Measurements from ENCODE around the gene CCDC92. TPM values are rescaled to one million over a fixed set of nuclear protein-coding genes. Genes with fewer than 3 reads are reported as not detected.
A peak's percentile ranks its signal among the peaks of the same experiment; 100 is the strongest.

CCDC92 gene
- total RNA-seq, 1 donor from 2014 or later = 21.5 TPM

- ChIA-PET CTCF (no interaction called here), POLR2A (no interaction called here)
- peak overlapping the region; percentile 5 for H3K27ac Mint-ChIP-seq
- peak; percentile 74 for ATAC-seq (ENCODE audit: low read depth)
- peaks cover 24% of the 10 kb centered on the region for H3K4me1 Mint-ChIP-seq
- H3K27me3 Mint-ChIP-seq = no peaks in the 10 kb centered on the region
- DNase-seq = no peak
- no peak for TF ChIP-seq CTCF (IDR thresholded peaks at IDR 0.05)
- intact Hi-C loops (cut with micrococcal nuclease) = no loop called here
- H3K4me3 Mint-ChIP-seq = peak overlapping the region; percentile 21
- peaks cover 37% of the 10 kb centered on the region for H3K36me3 Mint-ChIP-seq (ENCODE audit: low read depth)
- no peaks in the 10 kb centered on the region for H3K9me3 Mint-ChIP-seq
Measured at GRCh38 chr12:123937707-123938591, 34.7 kb downstream of the CCDC92 start.

- ATAC-seq (ENCODE audit: low read depth) (no peak), DNase-seq (no peak)
- no peak for TF ChIP-seq CTCF (IDR thresholded peaks at IDR 0.05)
- intact Hi-C loops (cut with micrococcal nuclease) = no loop called here
- Mint-ChIP-seq H3K36me3 (ENCODE audit: low read depth) (peaks cover 29% of the 10 kb centered on the region), H3K27ac (no peak overlapping the region), H3K27me3 (no peaks in the 10 kb centered on the region), H3K4me1 (peaks cover 24% of the 10 kb centered on the region), H3K4me3 (no peak overlapping the region), H3K9me3 (no peaks in the 10 kb centered on the region)
- CTCF ChIA-PET = no interaction called here
- POLR2A ChIA-PET = interaction anchor here (0.9 kb wide), 1 partner anchor 9 kb away, joined by 3 read pairs; no protein-coding TSS in a partner anchor
Measured at GRCh38 chr12:123936956-123937706, 35.5 kb downstream of the CCDC92 start.

- no peak for TF ChIP-seq CTCF (IDR thresholded peaks at IDR 0.05)
- ChIA-PET CTCF (no interaction called here), POLR2A (interaction anchor here (0.9 kb wide), 1 partner anchor 9 kb away, joined by 3 read pairs; no protein-coding TSS in a partner anchor)
- no peak overlapping the region for H3K27ac Mint-ChIP-seq
- no peak overlapping the region for H3K4me3 Mint-ChIP-seq
- DNase-seq (no peak), ATAC-seq (ENCODE audit: low read depth) (no peak)
- peaks cover 22% of the 10 kb centered on the region for H3K36me3 Mint-ChIP-seq (ENCODE audit: low read depth)
- H3K9me3 Mint-ChIP-seq = no peaks in the 10 kb centered on the region
- no peaks in the 10 kb centered on the region for H3K27me3 Mint-ChIP-seq
- peaks cover 24% of the 10 kb centered on the region for H3K4me1 Mint-ChIP-seq
- intact Hi-C loops (cut with micrococcal nuclease) = no loop called here
Measured at GRCh38 chr12:123936471-123936870, 36.2 kb downstream of the CCDC92 start.

- Mint-ChIP-seq H3K27ac (no peak overlapping the region), H3K27me3 (no peaks in the 10 kb centered on the region)
Measured at GRCh38 chr12:123935956-123936355, 36.7 kb downstream of the CCDC92 start.

More at GRCh38 chr12:123935956-123936355, 36.7 kb downstream of the CCDC92 start:
- CTCF ChIA-PET = no interaction called here
- H3K4me1 Mint-ChIP-seq = peaks cover 24% of the 10 kb centered on the region
- no peak for ATAC-seq (ENCODE audit: low read depth)
- no peak for DNase-seq
- no peak for TF ChIP-seq CTCF (IDR thresholded peaks at IDR 0.05)
- POLR2A ChIA-PET = interaction anchor here (0.9 kb wide), 1 partner anchor 8 kb away, joined by 3 read pairs; no protein-coding TSS in a partner anchor
- H3K36me3 Mint-ChIP-seq (ENCODE audit: low read depth) = peaks cover 19% of the 10 kb centered on the region
- intact Hi-C loops (cut with micrococcal nuclease) = no loop called here
- H3K9me3 Mint-ChIP-seq = no peaks in the 10 kb centered on the region
- H3K4me3 Mint-ChIP-seq = no peak overlapping the region

Measured in activated B cell treated with CpG ODN at 0.5 μM for 24 hours (primary cell).